Fibroblast of lung (primary cell): ENCODE measurements around the gene NLRP6. TPM values are rescaled to one million over a fixed set of nuclear protein-coding genes. Genes with fewer than 3 reads are reported as not detected.
A peak's percentile ranks its signal among the peaks of the same experiment; 100 is the strongest.

Source experiments
- DNase-seq, 2 donors: peaks; one replicate each; pipeline versions ENCODE4 v3.0.0 to v3.0.0-alpha.2; 2010; ENCODE audit warnings: low read depth in 2 of 2
- H2AFZ ChIP-seq: 2 replicates; pipeline ENCODE4 v1.5.1; 2012; ENCODE audit warnings: low read length, control low read depth, inconsistent platforms
- H3K27ac ChIP-seq: 2 replicates; pipeline ENCODE4 v1.5.1; 2011; ENCODE audit warnings: low read length, control low read depth; ENCODE audit not compliant: insufficient read depth
- H3K27me3 ChIP-seq: 2 replicates; pipeline ENCODE4 v1.5.1; 2011; ENCODE audit warnings: mild to moderate bottlenecking, low read length; ENCODE audit not compliant: control insufficient read depth, insufficient read depth
- H3K36me3 ChIP-seq: 2 replicates; pipeline ENCODE4 v1.5.1; 2011; ENCODE audit warnings: low read length; ENCODE audit not compliant: control insufficient read depth, insufficient read depth
- H3K4me1 ChIP-seq: 2 replicates; pipeline ENCODE4 v1.5.1; 2011; ENCODE audit warnings: low read length; ENCODE audit not compliant: control insufficient read depth, insufficient read depth; ENCODE audit errors: extremely low read depth
- H3K4me2 ChIP-seq: 2 replicates; pipeline ENCODE4 v1.5.1; 2011; ENCODE audit warnings: low read length, control low read depth; ENCODE audit not compliant: insufficient read depth; ENCODE audit errors: extremely low read depth
- H3K4me3 ChIP-seq, 4 experiments: fragments of 200-600 bp in 1 of 4; sonication (generic) in 1 of 4; replicated peaks in 1 of 4; 2 replicates each; pipeline ENCODE4 v1.5.1; 2011 to 2016; ENCODE audit warnings: low read length in 4 of 4, low read depth in 3 of 4, mild to moderate bottlenecking in 3 of 4, control low read depth in 2 of 4, inconsistent platforms in 1 of 4, mixed read lengths in 1 of 4; ENCODE audit not compliant: insufficient read depth in 1 of 4; ENCODE audit errors: control extremely low read depth in 1 of 4
- H3K79me2 ChIP-seq: 2 replicates; pipeline ENCODE4 v1.5.1; 2012; ENCODE audit warnings: mild to moderate bottlenecking, low read length, inconsistent platforms; ENCODE audit not compliant: control insufficient read depth, insufficient read depth
- H3K9ac ChIP-seq: 2 replicates; pipeline ENCODE4 v1.5.1; 2011; ENCODE audit warnings: mild to moderate bottlenecking, low read length, control low read depth; ENCODE audit not compliant: insufficient read depth
- H3K9me3 ChIP-seq: 2 replicates; pipeline ENCODE4 v1.5.1; 2012; ENCODE audit warnings: low read depth, low read length; ENCODE audit not compliant: control insufficient read depth, insufficient read depth
- H4K20me1 ChIP-seq: 2 replicates; pipeline ENCODE4 v1.5.1; 2011; ENCODE audit warnings: low read length; ENCODE audit not compliant: control insufficient read depth, insufficient read depth; ENCODE audit errors: extremely low read depth
- CTCF ChIP-seq, 2 donors: IDR thresholded peaks in 1 of 2; conservative IDR thresholded peaks in 1 of 2; 1 replicate in 1 of 2; 2 replicates in 1 of 2; pipeline ENCODE4 v1.5.1; 2011 to 2012; ENCODE audit warnings: low read length in 2 of 2, control low read depth in 1 of 2, inconsistent platforms in 1 of 2, low read depth in 1 of 2, mild to moderate bottlenecking in 1 of 2
- EZH2 ChIP-seq: IDR thresholded peaks from 2 replicates; pipeline ENCODE4 v1.5.1; 2012; ENCODE audit warnings: low read length, control low read depth, mild to moderate bottlenecking; ENCODE audit errors: missing control alignments
- polyA plus RNA-seq, 2 donors: library from polyadenylated mRNA; depleted of rRNA in 1 of 2; stranded (reverse) in 1 of 2; unstranded in 1 of 2; fragments of >200 nt; gene quantifications; 2 replicates each; pipeline ENCODE4 v1.2.1, GENCODE V29; 2011 to 2012; ENCODE audit warnings: missing spikeins in 1 of 2
- total RNA-seq: library from RNA; depleted of rRNA; stranded (reverse); fragments of >200 nt; gene quantifications from 2 replicates; pipeline ENCODE4 v1.2.1, GENCODE V29; 2014

The NLRP6 gene
- total and polyA plus RNA-seq, 2 donors (not counting 1 experiment from before 2014, with no cell fraction given), result not detected

GRCh38 chr11:235180-235579 is 43.0 kb upstream of the NLRP6 start:
- Histone ChIP-seq H2AFZ (no peak overlapping the region), H3K9me3 (no peaks in the 10 kb centered on the region), H4K20me1 (no peaks in the 10 kb centered on the region), H3K4me2 (peak overlapping the region; percentile 99), H3K79me2 (peaks cover 34% of the 10 kb centered on the region), H3K36me3 (no peaks in the 10 kb centered on the region), H3K27ac (no peak overlapping the region), H3K27me3 (no peaks in the 10 kb centered on the region), H3K4me3 (peak overlapping the region; percentile 87 to 98 (median 94)), H3K4me1 (peaks cover 5% of the 10 kb centered on the region), H3K9ac (no peak overlapping the region)
- no peak for DNase-seq
- TF ChIP-seq EZH2 (no peak), CTCF (conservative IDR thresholded peaks at IDR 0.05 in 1 of 2, IDR thresholded peaks at IDR 0.05 in 1 of 2; ENCODE audit: low read depth in 1 of 2, low read length in 2 of 2) (no peak)

GRCh38 chr11:235609-235996 is 42.6 kb upstream of the NLRP6 start:
- H3K36me3 ChIP-seq, result no peaks in the 10 kb centered on the region
- H2AFZ ChIP-seq, result peak overlapping the region; percentile 89
- H3K27ac ChIP-seq, result peak overlapping the region; percentile 82
- no peaks in the 10 kb centered on the region for H4K20me1 ChIP-seq
- no peaks in the 10 kb centered on the region for H3K9me3 ChIP-seq
- TF ChIP-seq EZH2 (no peak), CTCF (conservative IDR thresholded peaks at IDR 0.05 in 1 of 2, IDR thresholded peaks at IDR 0.05 in 1 of 2; ENCODE audit: low read depth in 1 of 2, low read length in 2 of 2) (no peak)
- peak overlapping the region; percentile 81 for H3K9ac ChIP-seq
- H3K4me2 ChIP-seq, result peak overlapping the region; percentile 99
- DNase-seq, result peak; percentile 20 to 45
- peaks cover 36% of the 10 kb centered on the region for H3K79me2 ChIP-seq
- H3K27me3 ChIP-seq, result no peaks in the 10 kb centered on the region
- H3K4me3 ChIP-seq, result peak overlapping the region; percentile 87 to 98 (median 94)
- peaks cover 5% of the 10 kb centered on the region for H3K4me1 ChIP-seq

- Histone ChIP-seq H3K36me3 (no peaks in the 10 kb centered on the region), H3K9me3 (no peaks in the 10 kb centered on the region), H3K27ac (peak within 1 kb of the TSS; percentile 93), H4K20me1 (no peaks in the 10 kb centered on the region), H3K4me1 (peaks cover 5% of the 10 kb centered on the region), H3K4me2 (peak within 1 kb of the TSS; percentile 99), H3K9ac (peak within 1 kb of the TSS; percentile 98), H3K27me3 (no peaks in the 10 kb centered on the region), H3K4me3 (peak within 1 kb of the TSS; percentile 96 to 100 (median 97)), H2AFZ (peak within 1 kb of the TSS; percentile 89), H3K79me2 (peaks cover 38% of the 10 kb centered on the region)
- TF ChIP-seq EZH2 (no peak), CTCF (conservative IDR thresholded peaks at IDR 0.05 in 1 of 2, IDR thresholded peaks at IDR 0.05 in 1 of 2; ENCODE audit: low read depth in 1 of 2, low read length in 2 of 2) (no peak)
- peak; percentile 67 to 70 for DNase-seq
Observed at GRCh38 chr11:235997-236773, 42.0 kb upstream of the NLRP6 start, which contains the start of gene SIRT3. TSS of gene SIRT3 (minus strand) at chr11:236342. CDS start at chr11:236328, 14 bp downstream.
